GM18951 (cell line): ENCODE data around the gene ARHGEF39.
"Not testable (repeated sequence)": the region's sequence is repeated elsewhere in the genome, so short reads cannot be mapped to it uniquely, and the experiment has no call there.

ENCODE experiments used
- POLR2A ChIP-seq: IDR thresholded peaks from 4 replicates; pipeline ENCODE4 v1.6.1; 2011; ENCODE audit warnings: mild to moderate bottlenecking; ENCODE audit not compliant: insufficient read length, insufficient read depth; ENCODE audit errors: extremely low read depth
- in situ Hi-C: fragments of 300-500 bp; cut with MboI; formaldehyde crosslinking; loops from one replicate; pipeline ENCODE4 v1.12.0; 2022; ENCODE audit warnings: low sequenced_read_pairs, mixed read lengths, inconsistent platforms; ENCODE audit not compliant: unreplicated experiment

The ARHGEF39 gene

DNA sequence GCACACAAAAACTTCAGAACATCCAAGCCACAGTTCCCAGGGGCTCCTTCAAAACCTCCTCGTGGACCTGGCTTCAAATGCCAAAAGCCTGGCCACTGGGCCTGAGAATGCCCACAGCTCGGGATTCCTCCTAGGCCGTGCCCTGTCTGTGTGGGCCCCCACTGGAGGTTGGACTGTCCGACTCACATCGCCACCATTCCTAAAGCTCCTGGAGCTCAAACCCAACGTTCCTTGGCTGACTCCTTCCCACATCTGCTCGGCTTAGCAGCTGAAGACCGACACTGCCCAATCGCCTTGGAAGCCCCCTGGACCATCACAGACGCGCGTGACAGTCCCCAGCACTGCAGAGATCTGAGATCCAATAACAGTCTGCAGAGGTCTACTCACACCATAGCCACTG is 21.9 kb downstream of the ARHGEF39 start:
- no peak for TF ChIP-seq POLR2A
- in situ Hi-C loops: no loop called here

GRCh38 chr9:35641478-35641877 is 23.5 kb downstream of the ARHGEF39 start:
- in situ Hi-C loops: not testable (repeated sequence)

GRCh38 chr9:35640431-35640830 is 24.6 kb downstream of the ARHGEF39 start:
- in situ Hi-C loops: not testable (repeated sequence)

DNA sequence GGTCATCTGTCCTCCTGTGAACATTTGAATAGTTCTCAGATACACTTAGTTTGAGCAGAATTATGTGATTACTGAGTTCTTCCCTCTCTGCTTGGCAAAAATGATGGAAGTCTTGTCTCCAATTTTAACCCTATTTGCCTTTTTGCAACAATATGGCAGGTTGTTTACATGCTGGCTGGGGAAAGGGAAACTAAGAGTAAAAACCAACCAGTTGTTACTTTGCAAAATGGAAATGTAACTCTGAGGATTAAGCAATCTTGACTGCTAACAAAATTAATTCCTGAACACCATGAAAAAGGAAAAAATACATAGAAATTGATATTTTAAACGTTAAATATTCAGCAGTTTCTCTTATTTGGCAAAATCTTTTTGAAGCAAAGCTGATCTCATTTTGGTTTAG is 25.4 kb downstream of the ARHGEF39 start:
- in situ Hi-C loops: no loop called here
- TF ChIP-seq POLR2A: no peak

- in situ Hi-C loops: not testable (repeated sequence)
These were observed 25.8 kb downstream of the ARHGEF39 start for GRCh38 chr9:35639225-35639624.

- in situ Hi-C loops: not testable (repeated sequence)
These were observed 26.2 kb downstream of the ARHGEF39 start for GRCh38 chr9:35638751-35639150.

GRCh38 chr9:35637427-35637955 is 27.5 kb downstream of the ARHGEF39 start:
- in situ Hi-C loops: not testable (repeated sequence)

GRCh38 chr9:35636877-35637246 is 28.1 kb downstream of the ARHGEF39 start:
- in situ Hi-C loops: not testable (repeated sequence)

- TF ChIP-seq POLR2A: no peak
- in situ Hi-C loops: no loop called here
These were observed 28.7 kb downstream of the ARHGEF39 start for GRCh38 chr9:35636135-35636876.

- in situ Hi-C loops: no loop called here
- TF ChIP-seq POLR2A: no peak
These were observed 29.3 kb downstream of the ARHGEF39 start for GRCh38 chr9:35635730-35636129.

DNA sequence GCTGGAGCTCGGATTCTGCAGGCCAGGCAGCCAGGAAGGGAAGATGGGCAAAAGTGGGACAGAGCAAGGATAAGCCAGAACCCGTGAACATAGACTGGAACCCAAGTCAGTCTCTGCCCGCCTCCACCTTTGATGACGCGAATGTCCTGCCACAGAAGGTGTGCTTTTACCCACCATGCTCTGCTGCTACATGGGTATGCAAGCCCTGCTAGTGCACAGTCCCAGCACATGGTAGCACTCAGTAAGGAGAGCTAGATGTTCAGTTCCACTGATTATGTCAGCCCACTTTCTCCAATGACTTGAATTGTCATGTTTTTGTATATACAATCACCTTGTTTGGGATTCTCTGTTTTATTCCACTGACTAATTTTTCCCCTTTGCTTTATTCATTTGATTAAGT is 35.4 kb downstream of the ARHGEF39 start:
- TF ChIP-seq POLR2A: no peak
- in situ Hi-C loops: no loop called here

DNA sequence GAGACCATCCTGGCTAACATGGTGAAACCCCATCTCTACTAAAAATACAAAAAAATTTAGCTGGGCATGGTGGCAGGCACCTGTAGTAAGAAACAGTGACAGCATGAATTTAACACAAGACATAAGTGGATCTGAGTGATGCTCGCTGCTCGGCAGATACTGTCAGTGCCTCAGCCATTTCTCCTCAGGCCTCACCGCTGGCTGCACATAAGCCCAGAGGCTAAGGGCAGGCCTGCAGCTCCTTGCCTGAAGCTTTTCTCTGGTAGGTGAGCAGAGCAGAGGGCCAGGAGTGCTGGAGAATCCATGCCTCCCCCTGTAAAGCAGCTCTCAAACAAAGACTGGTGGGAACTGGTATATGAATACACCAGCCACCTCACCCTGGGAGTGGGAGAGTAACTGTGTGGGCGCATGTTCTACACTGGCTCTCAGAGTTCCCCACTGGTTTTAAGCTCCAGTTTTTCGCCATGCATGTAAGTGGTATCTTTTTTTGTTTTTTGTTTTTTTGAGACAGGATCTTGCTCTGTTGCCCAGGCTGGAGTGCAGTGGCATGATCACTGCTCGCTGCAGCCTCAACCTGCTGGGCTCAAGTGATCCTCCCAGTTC is 36.5 kb downstream of the ARHGEF39 start:
- TF ChIP-seq POLR2A: no peak
- in situ Hi-C loops: no loop called here

DNA sequence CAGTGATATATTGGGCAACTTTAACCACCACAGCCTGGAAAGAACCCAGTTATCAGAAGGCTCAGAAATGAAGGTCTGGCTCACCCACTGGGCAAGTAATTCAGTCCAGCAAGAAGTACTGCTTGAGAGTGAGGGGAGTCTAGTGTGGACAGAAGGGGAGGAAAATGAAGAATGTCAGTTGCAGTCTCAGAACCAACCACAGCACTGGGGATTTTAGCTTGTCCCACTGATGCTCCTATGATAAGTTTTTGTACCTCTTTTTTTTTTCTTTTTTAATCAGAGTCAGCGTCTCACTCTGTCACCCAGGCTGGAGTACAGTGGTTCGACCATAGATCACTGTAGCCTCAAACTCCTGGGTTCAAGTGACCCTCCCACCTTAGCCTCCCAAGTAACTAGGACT is 37.4 kb downstream of the ARHGEF39 start:
- TF ChIP-seq POLR2A: no peak
- in situ Hi-C loops: no loop called here

DNA sequence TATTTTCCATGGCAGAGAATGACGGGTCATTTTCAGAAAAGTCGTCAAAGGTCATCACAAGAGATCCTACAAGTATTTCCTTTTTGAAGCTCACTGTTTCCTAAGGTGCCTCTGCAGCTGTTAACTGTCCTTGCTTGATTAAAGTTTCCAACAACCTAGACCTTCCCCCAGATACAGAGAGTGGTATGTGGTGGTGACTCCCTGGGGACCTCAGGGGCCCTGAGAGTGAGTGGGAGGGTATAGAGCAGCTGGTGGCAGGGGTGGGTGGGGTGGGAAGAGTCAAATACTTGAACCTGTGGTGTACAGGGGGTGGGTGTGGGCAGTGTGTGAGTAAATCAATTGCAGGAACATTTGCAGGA is 45.2 kb downstream of the ARHGEF39 start:
- no peak for TF ChIP-seq POLR2A
- in situ Hi-C loops: no loop called here
